GM10248 (cell line): ENCODE data around the gene KDM1B.

ENCODE experiments used
- CTCF ChIA-PET: fragments of 300-600 bp; sonication (Branson Sonifier 250); formaldehyde crosslinking; extraction: SDS; loops from one replicate; lab custom pipeline; 2021; ENCODE audit warnings: antibody characterized with exemption; lab: Yijun Ruan, JAX
- POLR2A ChIA-PET: fragments of 350-650 bp; sonication (Branson Sonifier 250); formaldehyde crosslinking; extraction: SDS; loops from one replicate; lab custom pipeline; 2020; ENCODE audit warnings: antibody characterized with exemption; lab: Yijun Ruan, JAX
- DNase-seq: peaks from one replicate; pipeline ENCODE4 v3.0.0; 2012; ENCODE audit errors: extremely low spot score
- CTCF ChIP-seq: IDR thresholded peaks from 2 replicates; pipeline ENCODE4 v1.5.1; 2012; ENCODE audit warnings: mild to moderate bottlenecking, low read depth; ENCODE audit errors: extremely low read depth, missing control alignments, control extremely low read depth

The KDM1B gene

DNA sequence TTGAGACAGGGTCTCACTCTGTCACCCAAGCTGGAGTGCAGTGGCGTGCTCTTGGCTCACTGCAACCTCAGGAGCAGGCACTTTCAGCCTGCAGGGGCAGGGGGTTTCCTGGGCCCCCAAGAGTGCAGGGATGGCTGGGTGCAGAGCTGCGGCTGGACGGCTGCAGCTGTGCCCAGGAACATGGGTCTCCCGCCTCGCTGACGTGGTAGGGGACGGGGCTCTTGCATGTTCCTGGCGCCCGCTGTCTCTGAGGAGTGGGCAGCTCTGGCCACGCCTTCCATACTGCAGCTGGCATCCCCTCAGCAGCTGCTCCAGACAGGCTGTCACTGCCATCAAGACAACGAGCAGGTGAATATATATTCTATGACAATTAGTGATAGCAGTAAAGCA is 111.3 kb downstream of the KDM1B start:
- no peak for DNase-seq
- ChIA-PET POLR2A (interaction anchor here (0.6 kb wide), 1 partner anchor 1910 kb away, joined by 5 read pairs; no protein-coding TSS in a partner anchor), CTCF (interaction anchor here (1.3 kb wide), 1 partner anchor 31 kb away, joined by 3 read pairs; no protein-coding TSS in a partner anchor)
- TF ChIP-seq CTCF: no peak

- POLR2A ChIA-PET: no interaction called here
- no peak for TF ChIP-seq CTCF
- CTCF ChIA-PET: interaction anchor here (1.1 to 1.5 kb wide), 2 partner anchors 10 to 134 kb away, joined by 3 read pairs; no protein-coding TSS in a partner anchor
- DNase-seq: no peak
Observed at GRCh38 chr6:18268066-18268465, 112.8 kb downstream of the KDM1B start.

DNA sequence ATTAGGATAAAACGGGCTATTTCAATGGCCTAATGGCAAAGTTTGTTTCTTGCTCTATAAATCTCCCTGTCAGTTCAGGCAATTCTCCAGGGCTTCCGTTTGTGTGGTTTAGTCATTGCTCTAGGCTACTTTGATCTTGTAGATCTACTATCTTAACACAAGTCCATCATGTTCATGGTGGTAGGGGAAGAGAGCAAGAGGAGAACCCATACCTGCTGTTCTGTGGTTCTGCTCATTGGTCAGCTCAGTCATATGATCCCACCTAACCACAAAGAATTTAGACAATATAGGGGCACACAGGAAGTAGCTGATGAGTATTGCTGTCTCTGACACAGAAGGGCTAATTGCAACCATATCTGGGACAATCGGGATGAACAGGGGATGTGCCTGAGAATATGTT is 114.0 kb downstream of the KDM1B start:
- ChIA-PET POLR2A (no interaction called here), CTCF (interaction anchor here (1.6 kb wide), 1 partner anchor 12 kb away, joined by 5 read pairs; no protein-coding TSS in a partner anchor)
- DNase-seq: peak; percentile 33
- TF ChIP-seq CTCF: no peak

DNA sequence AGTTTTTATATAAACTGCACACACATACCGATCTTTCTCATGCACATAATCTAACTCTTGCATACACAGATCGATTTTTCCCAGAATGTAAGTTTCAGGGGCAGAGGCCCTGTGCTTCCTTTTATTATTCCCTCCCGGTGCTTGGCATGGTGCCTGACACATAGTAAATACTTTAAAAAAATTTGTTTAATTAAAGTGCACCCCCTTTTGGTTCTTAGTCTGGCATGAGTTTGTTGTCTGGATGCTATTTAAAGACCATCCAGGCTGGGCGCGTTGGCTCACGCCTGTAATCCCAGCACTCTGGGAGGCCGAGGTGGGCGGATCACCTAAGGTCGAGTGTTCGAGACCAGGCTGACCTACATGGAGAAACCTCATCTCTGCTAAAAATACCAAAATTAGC is 114.5 kb downstream of the KDM1B start:
- POLR2A ChIA-PET: no interaction called here

DNA sequence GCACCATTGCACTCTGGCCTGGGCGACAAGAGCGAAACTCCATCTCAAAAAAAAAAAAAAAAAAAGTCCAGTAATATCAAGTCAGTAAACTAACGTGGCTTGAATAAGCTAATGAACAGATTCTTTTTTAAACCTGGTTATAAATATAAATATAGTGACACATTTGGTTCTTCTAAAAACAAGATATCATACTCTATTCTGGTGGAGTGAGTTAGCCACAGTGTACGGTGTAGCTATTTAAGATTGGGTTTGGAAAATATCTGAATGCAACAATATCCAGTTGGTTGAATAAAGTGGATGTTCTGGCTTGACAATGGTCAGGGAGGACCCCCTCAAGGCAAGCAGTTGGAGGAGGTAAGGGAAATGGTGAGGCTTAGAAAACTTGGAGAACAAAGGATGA is 115.0 kb downstream of the KDM1B start:
- POLR2A ChIA-PET: no interaction called here
- TF ChIP-seq CTCF: no peak
- CTCF ChIA-PET: interaction anchor here (1.6 kb wide), 1 partner anchor 11 kb away, joined by 5 read pairs; no protein-coding TSS in a partner anchor
- no peak for DNase-seq

More for the DNA sequence above, 114.5 kb downstream of the KDM1B start:
- no peak for TF ChIP-seq CTCF
- CTCF ChIA-PET: interaction anchor here (1.6 kb wide), 1 partner anchor 12 kb away, joined by 5 read pairs; no protein-coding TSS in a partner anchor
- DNase-seq: no peak
